Upper lobe of left lung (tissue), 6 donors: ENCODE data around the gene C11orf24. TPM values are rescaled to one million over a fixed set of nuclear protein-coding genes. Genes with fewer than 3 reads are reported as not detected.
A peak's percentile ranks its signal among the peaks of the same experiment; 100 is the strongest.

ENCODE experiments used
- ATAC-seq, 2 donors: fragments of 200-7000 bp; cut with Tn5 transposase; one replicate each; pipeline ENCODE4 v1.9.1; 2022; ENCODE audit warnings: mild to moderate bottlenecking in 2 of 2, moderate library complexity in 2 of 2; ENCODE audit not compliant: low FRiP score in 2 of 2
- DNase-seq, 2 donors: peaks; one replicate each; pipeline ENCODE4 v3.0.0-alpha.2; 2019 to 2020
- H3K27ac ChIP-seq, 4 donors: fragments of 200-600 bp; sonication (generic); one replicate each; pipeline ENCODE4 v1.5.1; 2016 to 2019
- H3K27me3 ChIP-seq, 4 donors: fragments of 200-600 bp; sonication (generic); one replicate each; pipeline ENCODE4 v1.5.1; 2017 to 2019
- H3K36me3 ChIP-seq, 4 donors: fragments of 200-600 bp; sonication (generic); one replicate each; pipeline ENCODE4 v1.5.1; 2016 to 2019
- H3K4me1 ChIP-seq, 4 donors: fragments of 200-600 bp; sonication (generic); one replicate each; pipeline ENCODE4 v1.5.1; 2018 to 2019
- H3K4me3 ChIP-seq, 4 donors: fragments of 200-600 bp; sonication (generic); one replicate each; pipeline ENCODE4 v1.5.1; 2017 to 2019; ENCODE audit warnings: mild to moderate bottlenecking in 2 of 4, moderate library complexity in 1 of 4
- H3K9me3 ChIP-seq, 4 donors: fragments of 200-600 bp; sonication (generic); one replicate each; pipeline ENCODE4 v1.5.1; 2018 to 2019
- CTCF ChIP-seq, 6 experiments: fragments of 450-650 bp in 4 of 6; fragments of 200-600 bp in 2 of 6; sonication (generic) in 2 of 6; IDR thresholded peaks; one replicate each; pipeline ENCODE4 v1.5.1; 2016 to 2019; ENCODE audit warnings: antibody characterized with exemption in 6 of 6
- EP300 ChIP-seq, 4 donors: sonication (generic); formaldehyde crosslinking; IDR thresholded peaks; one replicate each; pipeline ENCODE4 v1.5.1; 2017; ENCODE audit warnings: antibody characterized with exemption in 4 of 4, control low read depth in 2 of 4
- POLR2A ChIP-seq, 4 donors: fragments of 450-650 bp; IDR thresholded peaks; one replicate each; pipeline ENCODE4 v1.5.1; 2016 to 2017; ENCODE audit warnings: antibody characterized with exemption in 4 of 4, mild to moderate bottlenecking in 2 of 4
- POLR2AphosphoS5 ChIP-seq, 2 donors: sonication (generic); formaldehyde crosslinking; IDR thresholded peaks; one replicate each; pipeline ENCODE4 v1.5.1; 2017; ENCODE audit warnings: antibody characterized with exemption in 2 of 2
- WGBS, 2 donors: methylation state at CpG; one replicate each; pipeline ENCODE4 v1.1.5; 2017 to 2018; 5-methylcytosine and 5-hydroxymethylcytosine counted together
- total RNA-seq, 6 donors: library from RNA; depleted of rRNA in 4 of 6; stranded (reverse); fragments of >200 nt in 4 of 6; gene quantifications; one replicate each; pipeline versions ENCODE4 v1.1.0 to v1.2.1, GENCODE V29; 2016 to 2021
- donor health status: DM: no; HTN: no; CAD: no; lungs with moderate emphysema.
- donor health status: DM: no; HTN: yes; CAD: no; lungs with severe emphysema.

The C11orf24 gene
- 10 to 100 TPM; 13.9 to 37.5 (median 24.0) TPM for total RNA-seq

GRCh38 chr11:68271781-68272608, at the start of gene C11orf24:
C11orf24 (minus strand) TSS chr11:68271973; CDS start chr11:68263767, 8,206 bp downstream.
- H3K4me1 ChIP-seq: peaks cover 18 to 33% (median 24%) of the 10 kb centered on the region in 4 donors
- TF ChIP-seq CTCF (IDR thresholded peaks at IDR 0.05) (peak in 4 of 6 experiments; percentile 22 to 40 (median 34)), EP300 (IDR thresholded peaks at IDR 0.05) (no peak), POLR2AphosphoS5 (IDR thresholded peaks at IDR 0.05) (peak; percentile 87), POLR2A (IDR thresholded peaks at IDR 0.05) (peak in 3 of 4 donors; percentile 75 to 91 (median 86))
- H3K9me3 ChIP-seq: no peaks in the 10 kb centered on the region
- ATAC-seq: peak; percentile 98
- H3K36me3 ChIP-seq: peaks cover 0 to 10% (median 7%) of the 10 kb centered on the region in 4 donors
- no peaks in the 10 kb centered on the region for H3K27me3 ChIP-seq
- 0 to 1% methylated on average over 14 to 30 of the region's 71 CpGs for WGBS, 2 donors
- H3K4me3 ChIP-seq: peak within 1 kb of the TSS; percentile 61 to 92 (median 78)
- DNase-seq: peak; percentile 97 to 98
- peak within 1 kb of the TSS; percentile 90 to 99 (median 96) for H3K27ac ChIP-seq

GRCh38 chr11:68317147-68317785, 45.5 kb upstream of the C11orf24 start:
- no peak overlapping the region for H3K4me3 ChIP-seq
- no peaks in the 10 kb centered on the region for H3K36me3 ChIP-seq
- WGBS, 2 donors: 65 to 67% methylated on average over 4 to 14 of the region's 15 CpGs
- peaks cover 0 to 5% (median 0%) of the 10 kb centered on the region in 4 donors for H3K27me3 ChIP-seq
- ATAC-seq (no peak), DNase-seq (no peak)
- H3K4me1 ChIP-seq: peaks cover 34 to 67% (median 53%) of the 10 kb centered on the region in 4 donors
- H3K27ac ChIP-seq: peak overlapping the region in 2 of 4 donors; percentile 35 to 63
- TF ChIP-seq POLR2A (IDR thresholded peaks at IDR 0.05): no peak
- TF ChIP-seq CTCF (IDR thresholded peaks at IDR 0.05): no peak
- TF ChIP-seq EP300 (IDR thresholded peaks at IDR 0.05): no peak
- TF ChIP-seq POLR2AphosphoS5 (IDR thresholded peaks at IDR 0.05): no peak
- no peaks in the 10 kb centered on the region for H3K9me3 ChIP-seq

DNA sequence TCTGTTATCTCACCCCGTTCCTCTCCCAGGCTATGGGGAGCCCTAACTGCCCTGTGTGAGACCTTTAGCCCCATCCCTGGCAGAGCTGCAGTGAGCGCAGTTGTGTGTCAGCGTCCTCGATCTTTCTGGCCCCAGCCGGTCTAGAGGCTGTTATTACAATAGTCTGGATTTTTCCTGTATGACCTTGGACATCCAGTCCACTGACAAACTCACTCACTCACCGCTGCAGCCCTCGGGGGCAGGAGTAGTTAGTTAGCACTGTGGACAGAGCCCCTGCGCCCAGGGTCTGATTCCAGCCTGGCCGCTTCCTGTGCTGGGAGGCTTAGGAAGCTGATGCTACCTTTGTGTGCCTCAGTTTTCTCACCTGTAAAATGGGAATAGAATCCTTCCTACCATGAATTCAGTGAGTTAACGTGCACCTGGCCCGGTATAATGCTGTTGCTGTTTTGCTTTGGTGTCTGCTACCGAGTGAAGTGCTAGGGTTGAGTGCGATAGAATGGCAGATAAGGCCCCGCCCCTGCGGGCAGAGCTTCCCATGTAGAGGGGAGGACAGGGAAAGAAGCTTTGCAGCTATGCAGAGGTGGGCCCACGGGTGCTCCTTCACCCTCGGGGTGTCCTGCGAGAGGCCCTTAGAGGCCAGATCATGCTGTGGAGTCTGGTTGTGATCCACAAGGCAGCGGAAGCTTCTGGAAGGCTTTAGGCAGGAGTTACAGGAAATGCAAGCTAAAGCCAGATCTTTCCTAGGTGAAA, 43.6 kb upstream of the C11orf24 start:
- Histone ChIP-seq H3K4me1 (peaks cover 33 to 60% (median 46%) of the 10 kb centered on the region in 4 donors), H3K27me3 (peaks cover 0 to 5% (median 0%) of the 10 kb centered on the region in 4 donors), H3K9me3 (no peaks in the 10 kb centered on the region), H3K36me3 (no peaks in the 10 kb centered on the region), H3K27ac (peak overlapping the region; percentile 66 to 89 (median 71)), H3K4me3 (peak overlapping the region in 2 of 4 donors; percentile 66 to 73)
- no peak for DNase-seq
- no peak for TF ChIP-seq CTCF (IDR thresholded peaks at IDR 0.05)
- TF ChIP-seq EP300 (IDR thresholded peaks at IDR 0.05): no peak
- no peak for TF ChIP-seq POLR2AphosphoS5 (IDR thresholded peaks at IDR 0.05)
- no peak for TF ChIP-seq POLR2A (IDR thresholded peaks at IDR 0.05)
- ATAC-seq: peak in 1 of 2 donors; percentile 5
- 61 to 75% methylated on average over 19 of the region's 19 CpGs for WGBS, 2 donors

GRCh38 chr11:68314203-68315170, 42.7 kb upstream of the C11orf24 start:
- peak overlapping the region in 3 of 4 donors; percentile 65 to 73 (median 66) for H3K4me3 ChIP-seq
- no peaks in the 10 kb centered on the region for H3K9me3 ChIP-seq
- DNase-seq: no peak
- peak in 1 of 2 donors; percentile 47 for ATAC-seq
- peak overlapping the region; percentile 66 to 89 (median 71) for H3K27ac ChIP-seq
- TF ChIP-seq POLR2A (IDR thresholded peaks at IDR 0.05) (no peak), POLR2AphosphoS5 (IDR thresholded peaks at IDR 0.05) (no peak), EP300 (IDR thresholded peaks at IDR 0.05) (no peak), CTCF (IDR thresholded peaks at IDR 0.05) (no peak)
- WGBS, 2 donors: 14 to 25% methylated on average over 24 to 27 of the region's 27 CpGs
- no peaks in the 10 kb centered on the region for H3K36me3 ChIP-seq
- H3K4me1 ChIP-seq: peaks cover 33 to 55% (median 46%) of the 10 kb centered on the region in 4 donors
- H3K27me3 ChIP-seq: peaks cover 0 to 5% (median 0%) of the 10 kb centered on the region in 4 donors
